Measurements from ENCODE around the gene FEM1C. TPM values are rescaled to one million over a fixed set of nuclear protein-coding genes. Genes with fewer than 3 reads are reported as not detected.

Gene FEM1C
- total and polyA plus RNA-seq, 2 donors from 2014 or later: 4.3 to 18.6 TPM

- Histone ChIP-seq H3K27ac (ENCODE audit: low read depth in 2 of 2, low read length in 2 of 2) (no peak overlapping the region), H3K36me3 (ENCODE audit: control insufficient read depth in 2 of 3, insufficient read depth in 3 of 3, low read length in 3 of 3) (no peaks in the 10 kb centered on the region), H3K9ac (ENCODE audit: low read length in 3 of 3) (no peak overlapping the region), H3K27me3 (ENCODE audit: control insufficient read depth, insufficient read depth, low read length) (no peaks in the 10 kb centered on the region), H3K9me3 (ENCODE audit: control insufficient read depth in 2 of 3, insufficient read depth in 1 of 3, low read length in 3 of 3) (no peaks in the 10 kb centered on the region), H3K4me1 (ENCODE audit: control insufficient read depth in 2 of 3, insufficient read depth in 2 of 3, low read depth in 1 of 3, low read length in 3 of 3) (no peaks in the 10 kb centered on the region), H3K4me3 (ENCODE audit: low read length in 3 of 3) (no peak overlapping the region)
- FAIRE-seq (peak; percentile 59), DNase-seq (peak in 2 of 5 donors; percentile 37 to 43)
- intact Hi-C loops (cut with DNase I): no loop called here
- peak; percentile 49 for TF ChIP-seq CTCF (IDR thresholded peaks at IDR 0.05; ENCODE audit: borderline replicate concordance, extremely low read depth, insufficient read depth)
These were observed 42.1 kb upstream of the FEM1C start for GRCh38 chr5:115586525-115587146.

GRCh38 chr5:115585265-115585664 is 40.7 kb upstream of the FEM1C start:
- DNase-seq (no peak), FAIRE-seq (no peak)
- Histone ChIP-seq H3K27me3 (ENCODE audit: control insufficient read depth, insufficient read depth, low read length) (no peaks in the 10 kb centered on the region), H3K27ac (ENCODE audit: low read depth in 2 of 2, low read length in 2 of 2) (no peak overlapping the region), H3K9ac (ENCODE audit: low read length in 3 of 3) (no peak overlapping the region), H3K9me3 (ENCODE audit: control insufficient read depth in 2 of 3, insufficient read depth in 1 of 3, low read length in 3 of 3) (no peaks in the 10 kb centered on the region), H3K4me1 (ENCODE audit: control insufficient read depth in 2 of 3, insufficient read depth in 2 of 3, low read depth in 1 of 3, low read length in 3 of 3) (no peaks in the 10 kb centered on the region), H3K4me3 (ENCODE audit: low read length in 3 of 3) (no peak overlapping the region), H3K36me3 (ENCODE audit: control insufficient read depth in 2 of 3, insufficient read depth in 3 of 3, low read length in 3 of 3) (peaks cover 0 to 6% (median 0%) of the 10 kb centered on the region in 3 donors)
- intact Hi-C loops (cut with DNase I): no loop called here
- TF ChIP-seq CTCF (IDR thresholded peaks at IDR 0.05; ENCODE audit: borderline replicate concordance, extremely low read depth, insufficient read depth): no peak

- no peak for TF ChIP-seq CTCF (IDR thresholded peaks at IDR 0.05; ENCODE audit: borderline replicate concordance, extremely low read depth, insufficient read depth)
- Histone ChIP-seq H3K4me1 (ENCODE audit: control insufficient read depth in 2 of 3, insufficient read depth in 2 of 3, low read depth in 1 of 3, low read length in 3 of 3) (no peaks in the 10 kb centered on the region), H3K9me3 (ENCODE audit: control insufficient read depth in 2 of 3, insufficient read depth in 1 of 3, low read length in 3 of 3) (no peaks in the 10 kb centered on the region), H3K9ac (ENCODE audit: low read length in 3 of 3) (no peak overlapping the region), H3K4me3 (ENCODE audit: low read length in 3 of 3) (no peak overlapping the region), H3K27ac (ENCODE audit: low read depth in 2 of 2, low read length in 2 of 2) (no peak overlapping the region), H3K27me3 (ENCODE audit: control insufficient read depth, insufficient read depth, low read length) (no peaks in the 10 kb centered on the region), H3K36me3 (ENCODE audit: control insufficient read depth in 2 of 3, insufficient read depth in 3 of 3, low read length in 3 of 3) (peaks cover 0 to 6% (median 0%) of the 10 kb centered on the region in 3 donors)
- FAIRE-seq (no peak), DNase-seq (no peak)
- intact Hi-C loops (cut with DNase I): loop anchor here (5.0 kb wide), 1 partner anchor 272 kb away; no protein-coding TSS in a partner anchor
These were observed 39.9 kb upstream of the FEM1C start for GRCh38 chr5:115584501-115584900.
